NCI-H226 (cell line): Measurements from ENCODE around the gene MTCL1.
"Not testable (repeated sequence)": the region's sequence is repeated elsewhere in the genome, so short reads cannot be mapped to it uniquely, and the experiment has no call there.

Experiments
- DNase-seq: peaks from one replicate; pipeline ENCODE4 v3.0.0-alpha.2; 2015

MTCL1 gene

DNA sequence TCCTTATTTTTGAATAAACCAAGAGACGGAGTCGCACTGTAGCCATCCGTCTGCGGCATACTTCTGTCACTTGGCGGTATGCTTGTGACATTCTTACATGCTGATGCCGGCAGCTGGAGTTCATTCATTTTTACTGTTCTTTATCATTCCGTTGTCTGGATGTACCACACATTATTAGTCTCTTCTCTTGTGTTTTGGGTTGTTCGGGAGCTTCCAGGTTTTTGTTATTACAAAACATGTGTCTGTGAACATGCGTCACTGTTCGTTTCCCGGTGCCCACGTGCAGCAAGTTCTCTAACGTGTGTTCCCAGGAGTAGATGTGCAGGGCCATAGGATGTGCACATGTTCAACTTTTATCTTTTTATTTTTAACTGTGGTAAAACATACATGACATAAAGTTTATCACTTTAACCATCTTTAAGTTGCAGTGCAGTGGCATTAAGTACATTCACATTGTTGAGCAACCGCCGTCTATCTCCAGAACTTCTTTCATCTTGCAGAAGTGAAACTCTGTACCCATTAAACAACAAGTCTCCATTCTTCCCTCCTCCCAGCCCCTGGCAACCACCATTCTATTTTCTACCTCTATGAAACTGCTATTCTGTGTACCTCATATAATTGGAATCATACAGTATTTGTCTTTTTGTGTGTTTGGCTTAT, 40.1 kb downstream of the MTCL1 start:
- DNase-seq, result no peak

DNA sequence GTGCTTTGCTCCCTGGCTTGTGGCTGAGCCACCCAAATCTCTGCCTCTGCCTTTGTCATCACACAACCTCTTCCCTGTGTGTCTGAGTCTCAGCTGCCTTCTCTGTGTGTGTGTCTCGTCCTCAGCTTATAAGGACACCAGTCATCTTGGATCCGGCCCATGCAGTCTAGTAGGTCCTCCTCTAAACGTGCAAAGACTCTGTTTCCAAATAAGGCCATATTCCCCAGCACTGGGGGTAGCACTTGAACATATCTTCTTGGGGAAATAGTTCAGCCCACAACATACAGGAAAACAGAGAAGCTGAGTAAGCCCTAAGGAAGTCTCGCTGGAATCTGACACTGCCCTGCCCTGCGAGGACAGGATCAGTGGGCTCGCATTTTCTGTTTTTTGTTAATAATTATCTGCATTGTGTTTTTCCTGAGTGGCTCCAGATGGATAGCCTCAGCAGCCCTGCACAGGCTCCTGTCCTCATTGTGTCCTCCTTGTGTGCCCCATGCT, 42.1 kb downstream of the MTCL1 start:
- no peak for DNase-seq

DNA sequence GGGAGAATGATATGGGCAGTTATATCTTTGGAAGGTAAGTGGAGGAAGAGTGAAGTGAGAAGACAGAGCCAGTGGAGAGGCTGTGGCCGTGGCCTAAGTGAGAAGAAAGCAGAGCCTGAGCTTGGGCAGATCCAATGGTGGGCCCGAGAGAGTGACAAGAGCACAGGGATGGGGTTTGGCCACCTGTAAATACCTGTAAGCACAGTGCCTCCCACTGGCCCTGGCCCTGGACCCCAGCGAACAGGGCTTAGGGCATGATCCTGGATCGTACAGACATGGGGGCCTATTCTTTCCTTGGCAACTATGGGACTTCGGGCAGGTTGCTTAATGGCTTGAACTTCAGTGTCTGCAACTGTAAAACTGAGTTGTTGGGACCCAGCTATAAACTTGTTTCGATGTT, 44.1 kb downstream of the MTCL1 start:
- DNase-seq, result no peak

DNA sequence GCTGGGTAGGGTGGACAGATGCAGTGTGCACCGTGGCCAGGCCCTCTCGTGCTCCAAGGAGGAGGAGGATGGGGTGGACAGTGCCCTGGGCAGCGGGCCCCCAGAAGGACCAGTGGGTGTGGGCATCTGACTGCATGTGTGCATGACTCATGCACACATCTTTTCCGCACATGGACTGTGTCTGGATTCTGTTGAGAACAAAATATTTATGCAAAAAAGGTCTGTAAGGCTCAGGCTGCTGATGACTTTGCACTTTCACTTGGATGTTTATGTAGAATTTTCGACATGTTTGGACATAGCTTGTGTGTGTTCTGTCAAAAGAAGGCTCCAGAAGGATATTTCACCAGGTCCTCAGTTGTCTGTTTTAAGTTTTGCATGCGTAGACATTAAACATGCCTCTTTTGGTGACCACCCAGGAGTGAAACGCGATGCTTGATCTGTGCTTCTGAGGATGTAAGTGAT, 45.6 kb downstream of the MTCL1 start:
- no peak for DNase-seq

DNA sequence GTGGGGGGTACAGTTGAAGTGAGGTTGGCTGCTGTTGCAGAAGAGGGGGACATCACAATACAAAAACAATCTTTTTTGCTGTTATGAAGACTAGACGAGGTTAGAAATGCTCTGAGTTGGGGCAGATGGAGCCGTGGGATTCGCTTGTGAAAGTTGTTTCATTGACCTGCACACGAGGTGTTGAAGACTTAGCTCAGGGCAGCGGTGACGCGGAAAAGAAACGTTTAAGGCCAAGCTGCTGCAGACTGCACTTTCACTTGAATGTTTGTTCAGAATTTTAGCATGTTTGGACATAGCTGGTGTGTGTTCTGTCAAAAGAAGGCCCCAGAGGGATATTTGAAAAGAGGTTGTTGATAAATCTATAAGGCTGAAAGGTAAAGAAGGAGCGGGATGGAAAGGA, 46.3 kb downstream of the MTCL1 start:
- no peak for DNase-seq

DNA sequence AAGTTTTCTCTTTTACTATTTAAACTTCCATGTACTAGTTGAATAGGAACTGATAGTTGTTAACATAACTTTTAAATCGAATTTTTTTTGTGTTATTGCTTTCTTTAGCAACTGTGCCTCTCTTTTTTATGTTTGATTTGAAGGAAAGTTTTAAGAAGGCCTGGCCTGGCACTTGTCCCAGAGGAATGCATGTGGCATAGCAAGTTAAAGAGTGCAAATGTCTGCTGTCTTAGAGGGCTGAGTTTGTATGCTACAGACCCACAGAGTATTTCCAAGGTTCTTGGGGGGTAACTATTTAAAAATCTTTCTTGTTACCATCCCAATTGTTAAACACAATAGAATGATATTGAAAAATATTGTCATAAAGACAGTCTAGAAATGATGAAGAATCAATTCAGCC, 47.0 kb downstream of the MTCL1 start:
- DNase-seq, result no peak

DNA sequence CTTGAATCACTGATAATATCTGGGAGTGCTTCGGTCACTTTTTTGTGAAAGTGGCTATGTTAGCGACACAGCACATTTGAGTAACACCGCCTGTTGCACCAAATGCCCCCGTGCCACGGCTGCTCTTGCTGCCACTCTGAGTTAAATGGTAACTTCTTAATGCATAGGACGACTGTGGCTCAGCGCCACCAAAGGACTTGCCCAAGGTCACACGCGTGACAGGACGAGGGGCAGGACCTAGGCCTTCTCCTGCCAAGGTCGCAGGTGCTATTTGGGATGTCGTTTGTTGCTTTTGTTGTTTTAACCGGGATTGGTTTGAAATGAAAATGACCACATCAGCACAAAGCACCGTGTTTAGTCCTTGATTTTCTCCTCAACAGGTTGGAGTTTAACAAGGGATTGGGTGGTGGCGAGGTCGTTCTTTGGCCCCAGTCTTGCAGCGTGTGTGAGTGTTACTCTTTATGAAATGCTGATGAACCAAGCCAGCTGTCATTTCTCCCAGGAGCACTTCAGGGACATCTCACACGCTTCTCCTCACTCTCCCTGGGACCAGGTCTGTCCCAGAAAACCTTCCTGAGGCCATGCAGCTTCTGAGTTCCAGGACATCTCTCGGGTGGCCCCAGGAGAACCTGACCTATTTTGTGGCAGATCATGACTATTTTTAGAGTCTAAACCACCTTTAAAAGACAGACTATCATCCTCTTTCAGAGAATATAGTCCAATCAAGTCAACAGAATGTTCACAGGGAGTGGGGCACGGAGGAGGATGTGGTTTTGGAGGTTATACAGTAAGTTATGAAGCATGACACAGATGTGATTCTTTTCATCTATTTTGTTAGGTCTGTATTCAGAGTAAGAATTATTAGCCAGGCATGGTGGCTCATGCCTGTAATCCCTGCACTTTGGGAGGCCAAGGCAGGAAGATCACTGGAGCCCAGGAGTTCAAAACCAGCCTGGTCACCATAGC, 49.9 kb downstream of the MTCL1 start:
- DNase-seq, result peak; percentile 26

DNA sequence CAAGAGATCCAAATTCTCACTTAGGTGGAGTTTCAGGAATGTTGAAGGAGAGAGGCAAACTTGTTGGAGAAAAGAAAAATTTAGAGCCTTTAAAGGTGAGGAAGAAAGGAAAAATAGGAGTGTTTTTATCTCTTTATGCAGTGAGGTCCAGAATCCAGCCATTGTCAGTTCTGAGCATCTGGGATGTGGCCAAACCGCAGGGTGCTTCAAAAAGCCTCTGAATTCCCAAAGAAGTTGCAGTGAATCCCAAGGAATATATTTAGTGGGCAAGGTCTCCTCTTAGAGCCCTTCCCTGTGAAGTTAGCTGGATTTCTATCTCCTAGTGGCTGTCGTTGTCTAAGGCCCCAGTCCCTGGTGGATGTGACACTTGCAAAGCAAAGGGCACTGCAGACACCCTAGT, 51.2 kb downstream of the MTCL1 start:
- DNase-seq, result no peak

DNA sequence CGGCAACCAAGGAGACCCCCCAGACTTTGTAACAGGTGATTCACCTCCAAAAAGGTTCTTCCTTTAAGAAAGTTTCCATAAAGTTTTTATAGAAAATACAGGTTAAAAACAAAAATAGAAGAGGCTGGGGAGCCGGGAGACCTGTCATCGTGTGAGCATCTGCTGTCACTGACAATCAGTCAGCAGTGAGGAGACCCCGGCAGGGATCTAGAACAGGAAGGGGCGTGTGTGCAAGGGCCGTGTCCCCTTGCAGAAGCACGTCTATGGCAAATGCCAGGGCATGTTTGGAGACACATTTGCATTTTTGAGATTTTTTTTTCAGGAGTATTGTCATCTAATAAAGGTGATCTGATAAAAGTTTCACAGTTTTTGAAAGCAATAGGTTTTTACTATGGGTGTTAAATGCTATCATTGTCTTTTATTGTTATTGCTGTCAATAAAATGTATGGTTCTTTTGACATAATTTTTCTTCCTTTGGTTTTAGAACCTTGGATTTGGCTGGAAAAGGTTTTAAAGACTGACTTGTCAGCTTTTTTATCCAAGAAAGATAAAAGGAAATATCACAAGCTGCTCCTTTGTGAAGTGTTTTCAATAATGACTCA, 52.1 kb downstream of the MTCL1 start:
- DNase-seq, result no peak

DNA sequence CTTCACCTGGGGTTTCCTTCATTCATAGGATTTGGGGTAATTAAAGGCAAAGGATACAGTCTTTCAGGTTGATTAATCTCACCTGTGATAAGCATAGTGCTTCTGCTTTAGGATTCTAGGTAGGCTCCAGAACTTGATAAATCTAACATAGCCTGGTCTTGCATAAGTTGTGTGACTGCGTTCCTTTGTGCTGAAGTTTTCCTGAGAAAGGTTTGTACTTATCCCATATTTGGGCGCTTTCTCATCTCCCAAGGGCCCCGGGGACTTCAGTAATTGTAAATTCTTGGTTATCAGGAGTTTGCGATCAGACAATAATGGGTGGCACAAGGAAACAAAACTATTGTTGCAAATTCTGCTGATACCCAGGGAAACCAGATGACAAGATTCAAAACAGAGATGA, 53.1 kb downstream of the MTCL1 start:
- DNase-seq, result no peak

DNA sequence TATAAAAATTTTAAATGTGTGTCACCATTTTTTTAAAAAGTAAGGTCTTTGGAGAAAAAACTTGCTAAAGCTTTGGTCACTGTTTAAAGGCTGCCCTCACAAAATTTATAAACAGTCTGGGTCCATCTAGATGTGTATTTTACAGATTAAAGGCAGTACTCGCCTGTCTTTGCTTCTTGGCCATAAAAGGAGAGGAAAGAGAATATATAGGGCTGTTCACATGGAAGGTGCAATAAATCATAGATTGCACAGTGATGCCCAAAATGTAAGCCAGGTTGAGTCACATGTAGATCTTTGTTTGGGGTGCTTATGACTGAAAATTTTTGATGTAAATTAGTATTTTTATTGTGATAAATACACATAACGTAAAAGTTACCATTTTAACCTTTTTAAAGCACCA, 55.6 kb downstream of the MTCL1 start:
- DNase-seq, result no peak

DNA sequence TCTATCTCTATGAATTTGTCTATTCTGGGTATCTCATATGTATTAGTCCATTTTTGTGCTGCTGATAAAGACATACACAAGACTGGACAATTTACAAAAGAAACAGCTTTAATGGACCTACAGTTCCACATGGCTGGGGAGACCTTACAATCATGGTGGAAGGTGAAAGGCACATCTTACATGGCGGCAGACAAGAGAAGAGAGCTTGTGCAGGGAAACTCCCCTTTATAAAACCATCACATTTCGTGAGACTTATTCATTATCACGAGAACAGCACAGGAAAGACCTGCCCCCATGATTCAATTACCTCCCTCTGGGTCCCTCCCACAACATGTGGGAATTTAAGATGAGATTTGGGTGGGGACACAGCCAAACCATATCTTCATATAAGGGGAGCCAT, 56.2 kb downstream of the MTCL1 start:
- not testable (repeated sequence) for DNase-seq

DNA sequence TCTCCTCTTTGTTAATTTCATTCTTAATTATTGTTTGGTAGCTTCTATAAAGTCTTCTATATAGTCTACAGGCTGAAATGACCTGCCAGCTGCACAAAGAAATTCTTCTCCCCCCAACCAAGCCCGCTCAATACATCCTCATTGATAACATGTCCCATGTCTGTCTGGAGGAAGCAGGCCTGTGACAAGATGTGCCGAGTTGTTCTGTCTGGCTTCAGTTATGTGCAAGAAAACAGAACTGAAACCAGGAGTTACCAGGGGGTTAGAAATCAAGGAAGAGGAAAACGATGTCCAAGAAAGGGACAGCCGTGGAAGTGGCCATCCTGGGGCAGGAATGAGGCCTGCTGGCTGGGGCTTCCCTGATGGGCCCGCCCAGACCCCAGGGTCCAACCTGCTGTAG, 57.6 kb downstream of the MTCL1 start:
- no peak for DNase-seq

DNA sequence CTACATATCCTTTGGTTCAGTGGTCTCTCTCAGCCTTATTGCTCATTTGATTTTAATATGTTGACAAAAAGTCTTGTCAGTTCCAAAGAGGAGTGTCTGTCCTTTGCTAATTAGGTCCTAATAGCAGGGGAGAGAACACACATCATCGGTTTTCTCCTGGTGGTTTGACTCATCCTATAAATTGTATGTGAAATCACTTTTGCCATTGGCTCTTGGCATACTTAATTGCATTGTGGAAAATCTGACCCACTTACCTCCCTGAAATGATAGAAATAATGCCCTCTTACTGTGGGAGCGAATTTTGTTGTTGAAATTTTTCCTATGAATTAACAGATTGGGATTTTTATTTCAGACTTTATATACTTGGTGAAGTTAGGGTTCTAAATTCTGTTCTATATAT, 58.3 kb downstream of the MTCL1 start:
- no peak for DNase-seq

DNA sequence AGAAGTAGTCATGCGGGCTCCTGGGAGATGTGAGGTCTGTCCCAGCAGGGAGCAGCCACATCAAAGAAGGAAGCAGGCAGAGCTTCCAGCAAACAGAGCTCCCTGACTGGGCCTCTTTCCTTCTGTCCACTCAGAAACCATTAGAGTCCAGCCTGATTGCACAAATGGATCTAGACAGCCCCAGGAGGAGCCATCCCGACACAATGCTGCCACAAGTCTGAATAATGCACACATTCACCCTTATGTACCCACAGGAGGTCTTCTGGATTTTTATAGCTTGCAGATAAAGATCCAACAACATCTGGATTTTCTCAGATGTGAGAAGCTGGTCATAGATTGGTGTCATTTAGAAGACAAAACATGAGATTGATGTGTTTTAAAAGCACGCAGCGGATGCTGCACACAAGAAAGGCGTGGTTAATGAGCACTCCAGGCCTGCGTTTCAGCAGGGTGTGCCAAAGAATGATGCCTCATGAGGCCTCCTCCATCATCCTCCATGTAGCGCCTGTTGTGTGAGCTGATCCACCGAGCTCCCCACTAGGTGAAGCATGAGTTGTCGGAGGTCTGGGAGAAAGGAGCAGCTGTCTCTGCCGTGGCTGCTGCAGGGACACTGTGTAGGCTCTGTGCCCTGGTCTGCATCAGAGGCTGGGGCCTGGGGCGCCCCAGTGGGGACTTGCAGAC, 60.6 kb downstream of the MTCL1 start:
- DNase-seq, result no peak

DNA sequence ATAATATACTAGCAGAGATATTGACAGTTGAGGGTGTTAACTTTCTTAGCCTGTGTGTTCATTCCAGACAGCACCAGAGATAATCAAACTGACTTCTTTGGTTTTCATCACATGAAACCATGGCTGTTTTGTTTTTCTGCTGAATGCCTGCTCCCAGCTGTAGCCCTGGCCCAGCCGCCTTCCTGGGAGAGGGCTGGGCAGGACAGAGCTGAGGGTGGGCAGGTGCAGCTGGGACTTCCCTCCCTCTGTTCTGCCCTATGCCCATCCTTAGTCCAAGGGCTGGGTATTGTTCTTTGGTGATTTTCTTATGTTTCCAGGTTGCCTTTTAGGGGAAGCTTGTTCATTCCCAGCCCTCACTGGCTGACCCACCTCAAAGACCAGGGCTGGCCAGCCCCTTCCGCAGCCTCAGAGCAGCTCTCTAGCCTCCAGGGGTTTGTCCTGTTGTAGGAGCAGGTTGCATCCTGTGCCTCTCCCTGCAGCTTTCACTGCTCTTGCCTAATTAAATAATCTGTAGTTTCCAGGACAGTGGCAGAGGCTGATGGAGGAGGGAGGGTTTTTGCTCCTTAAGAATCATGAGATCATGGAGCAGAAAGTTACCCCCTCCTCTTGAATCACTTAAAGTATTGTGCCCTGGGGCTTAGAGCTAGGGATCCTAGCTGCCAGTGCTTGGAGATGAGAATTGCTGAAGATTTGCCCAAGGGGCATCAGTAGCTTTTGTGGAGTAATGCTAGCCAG, 61.4 kb downstream of the MTCL1 start:
- no peak for DNase-seq

DNA sequence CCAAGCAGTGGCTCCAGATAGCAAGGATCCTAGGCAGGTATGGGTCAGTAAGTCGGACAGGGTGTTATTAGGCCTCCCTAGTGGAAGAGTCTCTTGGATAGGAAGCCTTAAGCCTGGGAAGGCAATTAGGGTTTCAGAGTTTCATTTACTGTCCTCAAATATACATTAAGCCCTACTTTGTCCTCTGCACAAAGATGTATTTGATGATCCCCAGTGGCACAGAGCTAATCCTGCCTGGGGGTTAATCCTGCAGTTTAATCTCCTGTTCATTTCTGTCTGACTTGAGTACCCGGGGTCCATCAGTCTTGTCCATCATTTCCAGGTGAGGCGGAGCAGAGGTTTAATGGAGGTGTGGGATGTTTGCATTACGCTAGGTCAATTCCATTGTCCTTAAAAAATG, 62.0 kb downstream of the MTCL1 start:
- no peak for DNase-seq

DNA sequence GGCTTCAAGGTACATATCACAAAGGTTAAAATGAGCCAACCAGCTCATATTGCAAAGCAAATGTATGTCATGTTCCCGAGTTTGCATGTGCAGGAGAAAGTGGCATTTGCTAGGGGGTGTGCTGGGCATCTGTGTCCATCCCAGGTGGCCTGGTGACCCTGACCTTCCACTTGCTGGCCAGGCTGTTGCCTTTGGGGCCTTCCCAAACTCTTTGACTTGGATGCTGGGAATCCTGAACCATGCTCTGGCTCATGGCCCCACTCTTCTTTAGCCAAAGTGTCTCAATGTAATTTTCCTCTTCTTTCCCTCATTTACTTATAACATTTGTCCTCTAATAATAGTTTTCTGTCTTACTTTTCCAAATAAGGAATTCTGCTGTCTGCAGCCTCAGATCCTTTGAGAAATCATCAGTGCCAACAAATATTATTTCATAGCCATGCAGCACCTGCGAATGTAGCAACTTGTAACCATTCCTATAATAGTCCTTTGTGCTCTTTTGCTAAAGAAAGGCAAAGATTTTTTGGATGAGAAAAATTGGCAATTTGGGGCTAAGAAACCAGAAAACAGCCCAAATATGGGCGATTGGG, 64.2 kb downstream of the MTCL1 start:
- no peak for DNase-seq

DNA sequence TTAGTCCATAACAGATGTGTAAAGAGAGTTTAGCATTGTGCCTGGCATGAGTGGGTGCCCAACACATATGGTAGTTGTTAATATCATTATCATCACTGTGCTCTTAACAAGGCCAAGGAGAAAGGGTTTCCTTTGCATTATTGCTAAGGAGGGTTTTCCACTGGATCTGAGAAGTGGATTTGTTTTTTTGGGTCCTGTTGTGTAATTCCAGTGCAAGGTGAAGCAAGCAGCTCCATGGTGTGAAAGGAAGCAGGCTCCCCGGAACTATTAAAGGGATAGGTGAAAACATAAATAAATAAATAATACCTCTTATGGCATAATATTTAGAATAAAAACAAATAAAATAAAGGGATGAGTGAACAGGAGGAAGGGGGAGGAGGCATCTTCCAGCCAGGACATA, 65.3 kb downstream of the MTCL1 start:
- no peak for DNase-seq

DNA sequence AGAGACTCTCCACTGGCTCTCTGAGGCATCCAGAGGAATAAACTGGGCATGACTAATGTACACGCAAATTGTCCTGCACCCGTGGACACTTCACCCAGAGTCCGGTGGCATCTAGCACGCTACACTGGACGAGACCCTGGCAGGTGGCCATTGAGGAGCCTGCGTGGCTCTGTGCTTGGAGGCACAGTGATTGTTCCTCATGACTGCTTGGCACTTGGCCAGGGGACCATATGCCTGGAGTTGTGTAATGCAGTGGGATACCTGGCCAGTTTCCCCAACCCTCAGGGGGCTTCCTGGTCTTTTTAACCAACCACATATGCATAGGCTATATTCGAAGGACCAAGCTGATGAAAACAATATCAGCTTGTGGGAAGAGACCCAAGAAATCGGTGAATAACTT, 66.6 kb downstream of the MTCL1 start:
- no peak for DNase-seq

DNA sequence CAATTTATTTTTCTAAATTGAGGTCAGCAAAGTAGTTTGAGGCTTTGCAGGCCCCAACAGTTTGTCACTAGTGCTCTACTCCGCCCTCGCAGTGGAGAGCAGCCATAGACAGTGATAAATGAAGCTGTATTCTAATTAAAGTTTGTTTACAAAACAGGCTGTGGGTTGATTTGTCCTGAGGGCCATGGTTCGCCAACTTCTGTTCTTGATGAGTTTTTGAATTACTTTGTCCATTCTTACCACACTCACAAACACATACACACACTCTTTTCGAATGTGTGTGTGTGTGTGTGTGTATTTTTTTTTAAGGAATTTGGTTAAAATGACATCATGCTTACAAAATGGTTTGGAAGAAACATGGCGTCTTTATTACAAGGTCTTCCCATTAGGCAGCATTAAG, 68.6 kb downstream of the MTCL1 start:
- DNase-seq, result no peak
